Upper lobe of left lung (tissue), 4 donors: Measurements from ENCODE around the gene RTP3.

Source experiments
- CTCF ChIP-seq, 6 experiments: fragments of 450-650 bp in 4 of 6; fragments of 200-600 bp in 2 of 6; sonication (generic) in 2 of 6; IDR thresholded peaks; one replicate each; pipeline ENCODE4 v1.5.1; 2016 to 2019; ENCODE audit warnings: antibody characterized with exemption in 6 of 6
- EP300 ChIP-seq, 4 donors: sonication (generic); formaldehyde crosslinking; IDR thresholded peaks; one replicate each; pipeline ENCODE4 v1.5.1; 2017; ENCODE audit warnings: antibody characterized with exemption in 4 of 4, control low read depth in 2 of 4
- POLR2A ChIP-seq, 4 donors: fragments of 450-650 bp; IDR thresholded peaks; one replicate each; pipeline ENCODE4 v1.5.1; 2016 to 2017; ENCODE audit warnings: antibody characterized with exemption in 4 of 4, mild to moderate bottlenecking in 2 of 4
- POLR2AphosphoS5 ChIP-seq, 2 donors: sonication (generic); formaldehyde crosslinking; IDR thresholded peaks; one replicate each; pipeline ENCODE4 v1.5.1; 2017; ENCODE audit warnings: antibody characterized with exemption in 2 of 2

GRCh38 chr3:46506526-46506925, 8.8 kb downstream of the RTP3 start:
- TF ChIP-seq POLR2A (IDR thresholded peaks at IDR 0.05) (no peak), CTCF (IDR thresholded peaks at IDR 0.05) (no peak), EP300 (IDR thresholded peaks at IDR 0.05) (no peak), POLR2AphosphoS5 (IDR thresholded peaks at IDR 0.05) (no peak)
